ENCODE data around the gene CDC42BPB. TPM values are rescaled to one million over a fixed set of nuclear protein-coding genes. Genes with fewer than 3 reads are reported as not detected.

Gene CDC42BPB
- total and polyA plus RNA-seq, 11 donors = 31.1 to 124 (median 68.9) TPM

DNA sequence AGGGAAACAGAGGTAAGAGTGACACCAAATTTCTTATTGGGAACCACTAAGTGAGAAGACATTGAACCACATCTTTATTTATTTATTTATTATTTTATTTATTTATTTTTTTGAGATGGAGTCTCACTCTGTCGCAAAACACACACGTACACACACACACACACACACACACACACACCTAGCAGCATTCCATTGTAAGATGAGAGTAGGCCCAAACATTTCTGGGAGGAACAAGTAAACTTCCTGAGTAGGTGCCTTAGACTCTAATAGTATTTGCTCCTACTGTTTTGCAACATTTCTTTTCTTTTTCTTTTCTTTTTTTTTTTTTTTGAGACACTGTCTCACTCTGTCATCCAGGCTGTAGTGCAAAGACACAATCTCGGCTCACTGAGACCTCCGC lies 7.1 kb upstream of the CDC42BPB start:
- peaks cover 0 to 31% (median 10%) of the 10 kb centered on the region in 12 donors for H3K4me1 ChIP-seq
- no peak overlapping the region for H3K27ac ChIP-seq
- TF ChIP-seq, protein P1, sequence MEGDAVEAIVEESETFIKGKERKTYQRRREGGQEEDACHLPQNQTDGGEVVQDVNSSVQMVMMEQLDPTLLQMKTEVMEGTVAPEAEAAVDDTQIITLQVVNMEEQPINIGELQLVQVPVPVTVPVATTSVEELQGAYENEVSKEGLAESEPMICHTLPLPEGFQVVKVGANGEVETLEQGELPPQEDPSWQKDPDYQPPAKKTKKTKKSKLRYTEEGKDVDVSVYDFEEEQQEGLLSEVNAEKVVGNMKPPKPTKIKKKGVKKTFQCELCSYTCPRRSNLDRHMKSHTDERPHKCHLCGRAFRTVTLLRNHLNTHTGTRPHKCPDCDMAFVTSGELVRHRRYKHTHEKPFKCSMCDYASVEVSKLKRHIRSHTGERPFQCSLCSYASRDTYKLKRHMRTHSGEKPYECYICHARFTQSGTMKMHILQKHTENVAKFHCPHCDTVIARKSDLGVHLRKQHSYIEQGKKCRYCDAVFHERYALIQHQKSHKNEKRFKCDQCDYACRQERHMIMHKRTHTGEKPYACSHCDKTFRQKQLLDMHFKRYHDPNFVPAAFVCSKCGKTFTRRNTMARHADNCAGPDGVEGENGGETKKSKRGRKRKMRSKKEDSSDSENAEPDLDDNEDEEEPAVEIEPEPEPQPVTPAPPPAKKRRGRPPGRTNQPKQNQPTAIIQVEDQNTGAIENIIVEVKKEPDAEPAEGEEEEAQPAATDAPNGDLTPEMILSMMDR (IDR thresholded peaks at IDR 0.05) = no peak
- TF ChIP-seq POLR2A (IDR thresholded peaks at IDR 0.05) = no peak
- ATAC-seq = no peak
- H3K9me3 ChIP-seq = no peaks in the 10 kb centered on the region
- H3K36me3 ChIP-seq = no peaks in the 10 kb centered on the region
- H3K27me3 ChIP-seq = no peaks in the 10 kb centered on the region
- no peak for DNase-seq
- H3K4me3 ChIP-seq = no peak overlapping the region
- 89 to 95% (median 92%) methylated on average over 4 of the region's 4 CpGs for WGBS, 4 donors
- intact Hi-C loops (cut with DNase I) = no loop called here

DNA sequence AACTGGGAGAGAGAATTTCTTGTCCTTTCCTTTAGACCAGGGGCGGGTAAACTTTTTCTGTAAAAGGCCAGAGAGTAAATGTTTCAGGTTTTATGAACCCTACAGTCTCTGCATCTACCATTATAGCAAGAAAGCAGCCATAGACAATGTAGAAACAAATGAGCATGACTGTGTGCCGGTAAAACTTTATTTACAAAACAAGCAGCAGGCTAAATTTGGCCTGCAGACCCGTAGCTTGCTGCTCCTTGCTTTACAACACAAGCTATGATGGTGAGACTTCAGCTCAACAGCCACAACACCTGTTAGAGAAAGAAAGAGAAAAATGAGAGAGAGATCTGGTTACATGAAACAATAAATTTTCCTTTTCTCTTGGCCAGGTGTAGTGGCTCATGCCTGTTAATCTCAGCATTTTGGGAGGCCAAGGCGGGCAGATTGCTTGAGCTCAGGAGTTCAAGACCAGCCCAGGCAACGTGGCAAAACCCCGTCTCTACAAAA lies 4.2 kb upstream of the CDC42BPB start:
- intact Hi-C loops (cut with DNase I) = no loop called here
- no peak for ATAC-seq
- no peaks in the 10 kb centered on the region for H3K36me3 ChIP-seq

DNA sequence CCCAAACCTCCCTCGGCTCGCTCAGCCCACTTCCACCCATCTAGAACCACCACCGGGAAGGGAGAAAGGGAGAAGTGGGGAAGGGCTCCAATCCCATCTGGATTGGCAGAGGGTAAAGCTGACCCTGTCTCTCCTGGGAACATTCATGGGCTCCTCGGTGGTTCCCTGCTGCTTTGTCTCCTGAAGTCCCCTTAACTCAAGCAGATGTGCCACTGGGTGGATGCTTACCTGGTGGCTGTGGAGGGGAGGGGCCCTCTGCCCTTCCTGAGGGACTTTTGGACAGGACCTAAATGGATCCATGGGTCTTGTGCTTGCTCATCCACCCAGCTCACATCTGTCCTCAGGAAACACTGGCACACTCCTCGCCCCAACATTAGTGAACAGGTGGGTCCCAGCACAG lies 2.2 kb upstream of the CDC42BPB start:
- no peak for DNase-seq
- H3K27me3 ChIP-seq = no peaks in the 10 kb centered on the region
- peaks cover 0 to 4% (median 0%) of the 10 kb centered on the region in 9 donors for H3K36me3 ChIP-seq
- H3K4me3 ChIP-seq = no peak overlapping the region
- WGBS, 4 donors = 85 to 89% (median 89%) methylated on average over 5 of the region's 5 CpGs
- peaks cover 6 to 42% (median 31%) of the 10 kb centered on the region in 12 donors for H3K4me1 ChIP-seq
- TF ChIP-seq, protein P1 (IDR thresholded peaks at IDR 0.05) = no peak
- no peak for TF ChIP-seq POLR2A (IDR thresholded peaks at IDR 0.05)
- intact Hi-C loops (cut with DNase I) = loop anchor here in 1 of 10 donors (10.0 kb wide), 1 partner anchor 55 kb away; no protein-coding TSS in a partner anchor
- ATAC-seq = no peak
- H3K9me3 ChIP-seq = no peaks in the 10 kb centered on the region
- no peak overlapping the region for H3K27ac ChIP-seq

More for the DNA sequence above, 4.2 kb upstream of the CDC42BPB start:
- WGBS, 4 donors = 75 to 88% (median 79%) methylated on average over 6 of the region's 6 CpGs
- peaks cover 6 to 32% (median 19%) of the 10 kb centered on the region in 12 donors for H3K4me1 ChIP-seq
- no peak overlapping the region for H3K4me3 ChIP-seq
- no peaks in the 10 kb centered on the region for H3K27me3 ChIP-seq
- no peaks in the 10 kb centered on the region for H3K9me3 ChIP-seq
- no peak overlapping the region for H3K27ac ChIP-seq
- TF ChIP-seq POLR2A (IDR thresholded peaks at IDR 0.05) = no peak
- TF ChIP-seq, protein P1 (IDR thresholded peaks at IDR 0.05) = no peak
- no peak for DNase-seq

GRCh38 chr14:103058164-103059055 lies 1.1 kb upstream of the CDC42BPB start:
- no peaks in the 10 kb centered on the region for H3K9me3 ChIP-seq
- peaks cover 6 to 44% (median 33%) of the 10 kb centered on the region in 12 donors for H3K4me1 ChIP-seq
- peak overlapping the region in 11 of 12 donors; percentile 66 to 92 (median 83) for H3K27ac ChIP-seq
- peak overlapping the region; percentile 42 to 100 (median 80) for H3K4me3 ChIP-seq
- no peaks in the 10 kb centered on the region for H3K27me3 ChIP-seq
- ATAC-seq (peak in 3 of 4 donors; percentile 9 to 16 (median 13)), DNase-seq (no peak)
- 40 to 55% (median 49%) methylated on average over 34 to 39 of the region's 39 CpGs for WGBS, 4 donors
- intact Hi-C loops (cut with DNase I) = loop anchor here in 1 of 10 donors (10.0 kb wide), 1 partner anchor 54 kb away; no protein-coding TSS in a partner anchor
- TF ChIP-seq, protein P1 (IDR thresholded peaks at IDR 0.05) = no peak
- no peak for TF ChIP-seq POLR2A (IDR thresholded peaks at IDR 0.05)
- peaks cover 0 to 4% (median 0%) of the 10 kb centered on the region in 9 donors for H3K36me3 ChIP-seq
